RWPE2 (cell line): ENCODE data around the gene EGR2.

Experiments used
- ATAC-seq: fragments of 200-7000 bp; cut with Tn5 transposase; 3 replicates; pipeline ENCODE4 v1.9.1; 2021; ENCODE audit warnings: low read depth
- DNase-seq: peaks from one replicate; pipeline ENCODE4 v3.0.0-alpha.2; 2020; ENCODE audit warnings: low spot score
- H3K27ac ChIP-seq: fragments of 450-650 bp; 2 replicates; pipeline ENCODE4 v1.5.1; 2017; ENCODE audit warnings: mild to moderate bottlenecking; ENCODE audit not compliant: poor library complexity, severe bottlenecking
- H3K27me3 ChIP-seq: fragments of 250-450 bp; sonication (Bioruptor Pico); 2 replicates; pipeline ENCODE4 v1.5.1; 2021; ENCODE audit warnings: mild to moderate bottlenecking, moderate library complexity; ENCODE audit not compliant: insufficient read depth, poor library complexity, severe bottlenecking
- H3K36me3 ChIP-seq: fragments of 250-450 bp; sonication (Bioruptor Pico); 2 replicates; pipeline ENCODE4 v1.5.1; 2020; ENCODE audit warnings: low read depth, mild to moderate bottlenecking, moderate library complexity
- H3K4me1 ChIP-seq: fragments of 250-450 bp; sonication (Bioruptor Pico); 2 replicates; pipeline ENCODE4 v1.5.1; 2021; ENCODE audit warnings: mild to moderate bottlenecking, moderate library complexity; ENCODE audit not compliant: insufficient read depth, poor library complexity, severe bottlenecking
- H3K4me3 ChIP-seq: fragments of 250-450 bp; sonication (Bioruptor Pico); 2 replicates; pipeline ENCODE4 v1.5.1; 2021; ENCODE audit warnings: mild to moderate bottlenecking, moderate library complexity; ENCODE audit not compliant: severe bottlenecking
- H3K9me3 ChIP-seq: fragments of 250-450 bp; sonication (Bioruptor Pico); 2 replicates; pipeline ENCODE4 v1.5.1; 2021; ENCODE audit warnings: mild to moderate bottlenecking, moderate library complexity; ENCODE audit not compliant: severe bottlenecking
- CTCF ChIP-seq: fragments of 450-650 bp; IDR thresholded peaks from one replicate; pipeline ENCODE4 v1.5.1; 2017; ENCODE audit warnings: mild to moderate bottlenecking, moderate library complexity; ENCODE audit not compliant: poor library complexity, severe bottlenecking

Gene EGR2

GRCh38 chr10:62796896-62797295 is 19.3 kb downstream of the EGR2 start:
- no peak for TF ChIP-seq CTCF
- no peak for DNase-seq
- H3K36me3 ChIP-seq: no peaks in the 10 kb centered on the region
- no peaks in the 10 kb centered on the region for H3K9me3 ChIP-seq
- H3K27ac ChIP-seq: no peak overlapping the region
- peaks cover 26% of the 10 kb centered on the region for H3K27me3 ChIP-seq
- H3K4me1 ChIP-seq: no peaks in the 10 kb centered on the region
- no peak for ATAC-seq
- H3K4me3 ChIP-seq: no peak overlapping the region

- no peak for TF ChIP-seq CTCF
- no peak overlapping the region for H3K4me3 ChIP-seq
- no peaks in the 10 kb centered on the region for H3K4me1 ChIP-seq
- H3K36me3 ChIP-seq: no peaks in the 10 kb centered on the region
- H3K9me3 ChIP-seq: no peaks in the 10 kb centered on the region
- DNase-seq (no peak), ATAC-seq (no peak)
- no peak overlapping the region for H3K27ac ChIP-seq
- H3K27me3 ChIP-seq: peaks cover 26% of the 10 kb centered on the region
These were observed 20.4 kb downstream of the EGR2 start for GRCh38 chr10:62795762-62796161.

GRCh38 chr10:62795100-62795499 is 21.1 kb downstream of the EGR2 start:
- Histone ChIP-seq H3K4me3 (no peak overlapping the region), H3K36me3 (no peaks in the 10 kb centered on the region), H3K27ac (no peak overlapping the region), H3K9me3 (no peaks in the 10 kb centered on the region), H3K4me1 (no peaks in the 10 kb centered on the region), H3K27me3 (peaks cover 26% of the 10 kb centered on the region)
- ATAC-seq (no peak), DNase-seq (no peak)
- TF ChIP-seq CTCF: no peak

GRCh38 chr10:62794306-62794705 is 21.9 kb downstream of the EGR2 start:
- DNase-seq (no peak), ATAC-seq (no peak)
- Histone ChIP-seq H3K27ac (no peak overlapping the region), H3K4me1 (no peaks in the 10 kb centered on the region), H3K27me3 (peaks cover 26% of the 10 kb centered on the region), H3K4me3 (no peak overlapping the region), H3K36me3 (no peaks in the 10 kb centered on the region), H3K9me3 (no peaks in the 10 kb centered on the region)
- TF ChIP-seq CTCF: no peak

- Histone ChIP-seq H3K36me3 (no peaks in the 10 kb centered on the region), H3K4me1 (no peaks in the 10 kb centered on the region), H3K9me3 (no peaks in the 10 kb centered on the region), H3K27me3 (peaks cover 8% of the 10 kb centered on the region), H3K4me3 (no peak overlapping the region), H3K27ac (no peak overlapping the region)
- no peak for TF ChIP-seq CTCF
- DNase-seq (no peak), ATAC-seq (no peak)
These were observed 23.9 kb downstream of the EGR2 start for GRCh38 chr10:62792261-62792660.
